ENCODE data around the gene SLC37A4.

SLC37A4 gene

GRCh38 chr11:119027561-119028345 is 2.9 kb downstream of the SLC37A4 start:
- no peak for TF ChIP-seq CTCF (conservative IDR thresholded peaks at IDR 0.05)
- peak overlapping the region; percentile 88; the same call in 1 of the 2 replicates for H3K27ac ChIP-seq

GRCh38 chr11:119026970-119027369 is 3.7 kb downstream of the SLC37A4 start:
- TF ChIP-seq CTCF (conservative IDR thresholded peaks at IDR 0.05), result no peak
- no peak overlapping the region for H3K27ac ChIP-seq

- no peak overlapping the region for H3K27ac ChIP-seq
- TF ChIP-seq CTCF (conservative IDR thresholded peaks at IDR 0.05), result no peak
Observed at GRCh38 chr11:119025978-119026766, 4.5 kb downstream of the SLC37A4 start.

- no peak for TF ChIP-seq CTCF (conservative IDR thresholded peaks at IDR 0.05)
- H3K27ac ChIP-seq, result no peak overlapping the region
Observed at GRCh38 chr11:119025541-119025940, 5.1 kb downstream of the SLC37A4 start.

- TF ChIP-seq CTCF (conservative IDR thresholded peaks at IDR 0.05), result no peak
- no peak overlapping the region for H3K27ac ChIP-seq
Observed at GRCh38 chr11:119025099-119025473, 5.6 kb downstream of the SLC37A4 start.

GRCh38 chr11:119024430-119025098 is 6.1 kb downstream of the SLC37A4 start:
- TF ChIP-seq CTCF (conservative IDR thresholded peaks at IDR 0.05), result no peak
- no peak overlapping the region for H3K27ac ChIP-seq

GRCh38 chr11:119023741-119024140 is 6.9 kb downstream of the SLC37A4 start:
- TF ChIP-seq CTCF (conservative IDR thresholded peaks at IDR 0.05), result no peak
- H3K27ac ChIP-seq, result no peak overlapping the region; the same call in 1 of the 2 replicates

Data from VCaP (cell line).